HL-60 (cell line): Measurements from ENCODE around the gene LUC7L.
"Not testable (repeated sequence)": the region's sequence is repeated elsewhere in the genome, so short reads cannot be mapped to it uniquely, and the experiment has no call there.

Experiments
- DNase-seq, 2 experiments: peaks; one replicate each; pipeline ENCODE4 v3.0.0-alpha.2; 2010 to 2020; ENCODE audit warnings: low read depth in 1 of 2, low spot score in 1 of 2
- H3K27ac ChIP-seq: fragments of 250-450 bp; sonication (Bioruptor Pico); replicated peaks from 2 replicates; pipeline ENCODE4 v1.5.1; 2020; ENCODE audit warnings: mild to moderate bottlenecking, moderate library complexity
- H3K27me3 ChIP-seq: fragments of 250-450 bp; sonication (Bioruptor Pico); 2 replicates; pipeline ENCODE4 v1.5.1; 2021; ENCODE audit warnings: mild to moderate bottlenecking, moderate library complexity; ENCODE audit not compliant: insufficient read depth, poor library complexity, severe bottlenecking
- H3K4me3 ChIP-seq: replicated peaks from 2 replicates; pipeline ENCODE4 v1.5.1; 2011; ENCODE audit warnings: mild to moderate bottlenecking, control low read depth, low read length; ENCODE audit not compliant: insufficient read depth
- CTCF ChIP-seq: IDR thresholded peaks from one replicate; pipeline ENCODE4 v1.5.1; 2011; ENCODE audit warnings: low read length, control low read depth, inconsistent platforms; ENCODE audit not compliant: insufficient read depth
- GABPA ChIP-seq: IDR thresholded peaks from 2 replicates; pipeline ENCODE4 v1.6.1; 2012; ENCODE audit warnings: low read depth
- POLR2AphosphoS5 ChIP-seq: IDR thresholded peaks from 2 replicates; pipeline ENCODE4 v1.6.1; 2012; ENCODE audit warnings: low read depth
- REST ChIP-seq: IDR thresholded peaks from 2 replicates; pipeline ENCODE4 v1.6.1; 2012; ENCODE audit warnings: low read depth; ENCODE audit not compliant: insufficient replicate concordance
- SPI1 ChIP-seq: IDR thresholded peaks from 2 replicates; pipeline ENCODE4 v1.6.1; 2012; ENCODE audit warnings: low read depth, mild to moderate bottlenecking, borderline replicate concordance

LUC7L gene

GRCh38 chr16:160691-161190 lies 68.5 kb downstream of the LUC7L start:
- no peak for DNase-seq

GRCh38 chr16:160242-160641 lies 69.0 kb downstream of the LUC7L start:
- not testable (repeated sequence) for H3K4me3 ChIP-seq, DNase-seq, H3K27ac ChIP-seq
- peaks cover 25% of the 10 kb centered on the region for H3K27me3 ChIP-seq

More at GRCh38 chr16:160691-161190, 68.5 kb downstream of the LUC7L start:
- Histone ChIP-seq H3K27ac (no peak overlapping the region), H3K4me3 (no peak overlapping the region), H3K27me3 (peaks cover 30% of the 10 kb centered on the region)
- TF ChIP-seq POLR2AphosphoS5 (no peak), GABPA (no peak), SPI1 (no peak), REST (no peak), CTCF (no peak)

- no peak for DNase-seq
- no peak for TF ChIP-seq GABPA
- Histone ChIP-seq H3K27ac (no peak overlapping the region), H3K4me3 (no peak overlapping the region), H3K27me3 (peaks cover 30% of the 10 kb centered on the region)
Measured at GRCh38 chr16:159136-159849, 70.0 kb downstream of the LUC7L start.

GRCh38 chr16:155031-155398 lies 74.2 kb downstream of the LUC7L start:
- Histone ChIP-seq H3K27me3 (peaks cover 26% of the 10 kb centered on the region), H3K27ac (no peak overlapping the region), H3K4me3 (no peak overlapping the region)
- TF ChIP-seq SPI1: no peak
- no peak for TF ChIP-seq REST
- no peak for TF ChIP-seq GABPA
- TF ChIP-seq CTCF: no peak
- no peak for TF ChIP-seq POLR2AphosphoS5
- no peak for DNase-seq
